SK-N-SH (cell line): Measurements from ENCODE around the gene CAMSAP1.

ENCODE experiments used
- EZH2phosphoT487 ChIP-seq: fragments of 200-600 bp; sonication (generic); IDR thresholded peaks from 2 replicates; pipeline ENCODE4 v1.6.1; 2017; ENCODE audit warnings: low read depth, mixed run types, mild to moderate bottlenecking, antibody characterized with exemption, moderate library complexity, borderline replicate concordance
- JUND ChIP-seq: IDR thresholded peaks from 2 replicates; pipeline ENCODE4 v1.4.0; 2012
- TF ChIP-seq, protein P1 (sequence below): fragments of 200-600 bp; sonication (generic); IDR thresholded peaks from 2 replicates; pipeline ENCODE4 v1.6.1; 2017; ENCODE audit warnings: antibody characterized with exemption, mild to moderate bottlenecking, moderate library complexity

DNA sequence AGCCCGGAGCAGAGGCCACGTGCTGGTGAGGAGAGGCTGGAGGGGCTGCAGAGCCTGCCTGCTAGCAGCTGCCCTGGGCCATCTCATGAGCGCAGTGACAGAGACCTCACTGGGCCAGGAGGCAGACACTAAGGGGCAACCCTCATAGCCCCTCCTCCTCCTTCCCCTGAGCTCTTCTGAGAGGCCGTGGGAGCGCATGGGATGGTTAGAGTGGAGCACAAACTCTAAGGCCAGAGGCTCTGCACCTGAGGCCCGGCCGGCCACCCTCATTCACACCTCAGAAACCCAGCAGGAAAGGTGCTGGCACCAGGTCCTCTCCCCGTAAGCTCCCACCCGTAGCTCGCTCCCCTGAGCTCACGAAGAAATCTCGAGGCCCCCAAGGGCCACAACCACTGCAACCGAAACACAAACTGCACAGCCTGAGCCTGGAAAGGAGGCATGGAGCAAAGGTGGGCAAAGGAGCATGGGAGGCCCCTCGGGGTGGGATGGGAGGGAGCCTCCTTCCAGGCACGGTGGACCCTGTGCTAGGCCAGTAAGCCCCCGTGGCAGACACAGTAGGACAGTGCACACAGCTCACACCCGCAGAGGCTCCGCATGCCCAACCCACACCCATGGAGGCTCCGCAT is 17.7 kb downstream of the CAMSAP1 start:
- TF ChIP-seq JUND (no peak), EZH2phosphoT487 (no peak)
- TF ChIP-seq, protein P1, sequence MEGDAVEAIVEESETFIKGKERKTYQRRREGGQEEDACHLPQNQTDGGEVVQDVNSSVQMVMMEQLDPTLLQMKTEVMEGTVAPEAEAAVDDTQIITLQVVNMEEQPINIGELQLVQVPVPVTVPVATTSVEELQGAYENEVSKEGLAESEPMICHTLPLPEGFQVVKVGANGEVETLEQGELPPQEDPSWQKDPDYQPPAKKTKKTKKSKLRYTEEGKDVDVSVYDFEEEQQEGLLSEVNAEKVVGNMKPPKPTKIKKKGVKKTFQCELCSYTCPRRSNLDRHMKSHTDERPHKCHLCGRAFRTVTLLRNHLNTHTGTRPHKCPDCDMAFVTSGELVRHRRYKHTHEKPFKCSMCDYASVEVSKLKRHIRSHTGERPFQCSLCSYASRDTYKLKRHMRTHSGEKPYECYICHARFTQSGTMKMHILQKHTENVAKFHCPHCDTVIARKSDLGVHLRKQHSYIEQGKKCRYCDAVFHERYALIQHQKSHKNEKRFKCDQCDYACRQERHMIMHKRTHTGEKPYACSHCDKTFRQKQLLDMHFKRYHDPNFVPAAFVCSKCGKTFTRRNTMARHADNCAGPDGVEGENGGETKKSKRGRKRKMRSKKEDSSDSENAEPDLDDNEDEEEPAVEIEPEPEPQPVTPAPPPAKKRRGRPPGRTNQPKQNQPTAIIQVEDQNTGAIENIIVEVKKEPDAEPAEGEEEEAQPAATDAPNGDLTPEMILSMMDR = no peak
